Fibroblast of peridontal ligament (primary cell): ENCODE measurements around the gene STUM.

ENCODE experiments used
- DNase-seq: peaks from one replicate; pipeline ENCODE4 v3.0.0-alpha.2; 2010; ENCODE audit errors: extremely low read depth

STUM gene

GRCh38 chr1:226625832-226626576, 77.4 kb downstream of the STUM start:
- DNase-seq: no peak

GRCh38 chr1:226626577-226626956, 78.0 kb downstream of the STUM start:
- peak; percentile 54 for DNase-seq

GRCh38 chr1:226627050-226627755, 78.6 kb downstream of the STUM start:
- no peak for DNase-seq

GRCh38 chr1:226627924-226628611, 79.5 kb downstream of the STUM start:
- DNase-seq: no peak

GRCh38 chr1:226628612-226629155, 80.1 kb downstream of the STUM start:
- DNase-seq: no peak

- no peak for DNase-seq
Measured at GRCh38 chr1:226629210-226629895, 80.8 kb downstream of the STUM start.

DNA sequence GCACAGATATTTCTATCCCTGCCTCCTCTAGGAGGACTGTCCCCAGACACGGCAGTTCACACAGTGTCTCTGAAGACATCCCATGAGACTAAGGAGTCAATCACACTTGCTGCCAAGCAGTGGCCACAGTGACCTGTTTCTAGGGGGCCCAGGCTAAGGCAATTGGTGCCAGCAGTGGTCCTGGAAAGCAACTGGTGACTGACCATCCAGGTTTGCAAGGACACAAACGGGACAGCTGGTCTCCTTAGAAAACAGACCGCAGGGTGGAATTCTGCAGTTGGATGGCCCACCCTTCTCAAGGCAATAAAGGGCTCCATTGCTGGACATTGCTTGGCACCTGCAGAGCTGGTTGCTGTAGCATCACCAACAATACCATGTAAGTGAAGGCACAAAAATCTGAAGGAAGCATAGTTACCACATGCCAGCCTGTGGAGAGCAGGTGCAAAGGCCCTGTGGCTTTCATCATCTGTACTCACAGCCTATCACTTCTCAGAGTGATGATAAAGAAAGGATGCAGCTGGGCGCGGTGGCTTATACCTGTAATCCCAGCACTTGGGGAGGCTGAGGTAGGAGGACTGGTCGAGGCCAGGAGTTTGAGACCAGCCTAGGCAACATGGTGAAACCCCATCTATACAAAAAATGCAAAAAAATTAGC, 81.5 kb downstream of the STUM start:
- no peak for DNase-seq

DNA sequence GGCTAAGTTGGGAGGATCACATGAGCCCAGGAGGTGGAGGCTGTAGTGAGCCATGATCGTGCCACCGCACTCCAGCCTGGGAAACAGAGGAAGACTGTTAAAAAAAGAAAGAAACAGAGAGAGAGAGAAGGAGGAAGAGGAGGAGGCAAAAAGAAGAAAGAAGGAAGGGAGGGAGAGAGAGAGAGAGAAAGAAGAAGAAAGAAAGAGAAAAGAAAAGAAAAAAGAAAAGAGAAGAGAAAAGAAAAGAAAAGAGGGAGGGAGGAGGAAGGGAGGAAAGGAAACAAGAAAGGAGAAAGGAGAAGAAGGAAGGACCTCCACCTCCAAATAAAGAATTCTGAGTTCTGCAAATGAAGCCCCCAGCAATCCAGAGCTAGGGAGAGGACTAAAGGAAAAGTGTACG, 82.0 kb downstream of the STUM start:
- no peak for DNase-seq

DNA sequence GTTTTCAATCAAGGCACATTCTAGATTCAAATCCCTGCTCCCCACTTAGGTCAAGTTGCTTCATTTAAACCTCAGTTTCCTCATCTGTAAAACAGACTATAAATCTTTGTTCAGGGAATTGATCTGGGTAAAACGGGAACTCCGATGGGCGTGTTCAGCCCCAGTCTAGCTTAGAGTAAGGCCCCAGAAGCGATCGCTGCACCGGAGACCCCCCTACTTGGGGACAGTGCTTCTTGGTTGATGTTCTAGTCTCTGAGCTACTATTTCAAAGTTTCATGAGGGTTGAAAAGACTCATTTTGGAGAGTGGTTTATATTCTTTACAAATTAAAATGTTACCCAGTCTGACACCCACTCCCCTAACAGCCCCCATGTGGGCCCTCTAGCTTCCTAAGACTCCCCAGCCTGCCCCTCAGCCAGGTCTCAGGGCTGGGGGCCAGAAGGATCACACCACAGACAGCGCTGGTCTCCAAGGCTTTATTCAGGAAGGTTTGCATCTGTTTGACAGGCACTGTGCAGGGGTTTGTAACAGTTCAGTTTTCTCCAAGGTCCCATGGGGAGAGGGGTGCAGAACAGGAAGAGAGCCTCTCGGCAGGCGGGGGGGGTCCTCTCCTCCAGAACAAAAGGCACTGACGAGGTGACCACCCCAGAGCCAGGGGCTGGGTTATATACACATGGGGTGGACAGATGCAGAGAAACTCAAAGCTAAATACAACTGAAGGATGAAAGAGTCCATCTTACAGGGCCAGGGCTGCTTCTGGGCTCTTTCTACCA, 82.9 kb downstream of the STUM start:
- DNase-seq: no peak

GRCh38 chr1:226632169-226632879, 83.8 kb downstream of the STUM start:
- no peak for DNase-seq

- no peak for DNase-seq
Measured at GRCh38 chr1:226632922-226633351, 84.4 kb downstream of the STUM start.

DNA sequence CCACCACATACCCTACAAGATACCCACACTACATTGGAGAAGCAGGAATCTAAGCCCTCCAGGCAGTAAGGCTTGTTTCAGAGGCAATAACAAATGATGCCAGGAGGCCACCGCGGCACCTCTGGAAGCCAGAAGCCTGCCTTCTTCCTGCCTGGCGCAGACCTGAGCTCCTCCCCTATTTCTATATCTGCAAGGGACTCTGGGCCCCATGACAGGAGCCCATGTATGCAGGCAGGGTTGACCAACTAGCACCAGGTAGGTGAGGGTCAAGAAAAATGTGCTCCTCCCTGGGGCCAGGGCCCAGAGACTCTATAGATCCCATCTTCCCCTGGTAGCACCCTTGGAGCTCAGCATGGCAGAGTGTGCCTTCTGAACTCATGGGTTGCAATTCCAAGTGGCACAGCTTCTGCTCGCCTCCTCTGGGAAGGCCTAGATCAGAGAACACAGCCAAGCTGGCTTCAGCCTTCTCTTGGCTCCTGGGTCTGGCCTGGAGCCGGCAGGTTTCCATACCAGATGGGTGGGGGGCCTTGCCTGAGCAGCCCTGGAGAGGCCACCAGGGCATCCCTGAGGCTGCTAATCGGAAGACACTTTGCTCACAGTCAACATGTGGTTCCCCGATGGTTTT, 85.1 kb downstream of the STUM start:
- no peak for DNase-seq

DNA sequence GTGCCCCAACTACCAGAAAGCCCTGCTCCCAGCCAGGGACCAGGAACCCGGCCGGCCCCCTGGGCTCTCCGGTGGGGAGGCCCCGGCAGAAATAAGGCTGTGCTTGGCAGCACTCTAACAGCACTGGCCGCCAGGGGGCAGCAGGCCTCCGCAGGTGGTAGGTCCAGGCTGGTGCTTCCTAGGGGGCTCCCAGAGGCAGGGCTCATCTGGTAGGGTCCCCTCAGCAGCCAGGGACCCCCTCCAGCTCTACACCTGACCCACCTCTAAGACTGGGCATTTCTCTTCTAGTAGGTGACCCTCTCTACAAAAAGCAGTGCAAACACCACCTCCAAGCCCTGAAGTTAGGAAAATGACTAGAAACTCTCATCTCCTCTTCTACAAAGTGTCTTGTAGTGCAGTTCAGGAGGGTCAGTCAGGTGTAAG, 85.6 kb downstream of the STUM start:
- peak; percentile 63 for DNase-seq

DNA sequence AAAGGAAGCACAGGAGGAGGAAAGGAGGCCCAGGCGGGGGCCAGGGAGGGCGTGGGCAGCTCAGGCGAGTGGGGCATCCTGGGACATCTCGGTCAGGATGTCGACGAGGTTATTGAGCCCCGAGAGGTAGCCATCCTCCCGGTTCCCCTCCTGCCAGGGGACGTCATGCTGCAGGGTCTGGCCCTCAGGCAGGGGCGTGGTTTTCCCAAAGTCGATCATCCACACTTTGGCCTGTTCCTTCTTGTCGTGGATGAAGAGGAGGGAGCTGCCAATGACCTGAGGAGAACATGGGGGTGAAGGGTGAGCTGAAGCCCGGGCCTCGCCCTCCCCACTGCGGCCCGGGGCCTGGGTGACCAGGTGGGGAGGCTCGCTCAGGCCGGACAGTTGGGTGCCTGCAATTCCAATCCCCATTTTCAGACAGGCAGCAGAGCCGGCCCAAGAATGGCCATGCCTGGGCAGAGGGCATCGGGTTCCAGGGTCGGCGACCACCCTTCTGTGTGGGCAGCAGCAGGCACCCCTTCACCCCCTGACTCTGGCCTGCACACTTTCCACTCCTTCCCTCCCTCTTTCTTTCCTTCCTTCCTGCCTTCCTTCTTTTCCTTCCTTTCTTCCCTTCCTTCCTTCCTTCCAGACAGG, 86.2 kb downstream of the STUM start:
- DNase-seq: no peak

DNA sequence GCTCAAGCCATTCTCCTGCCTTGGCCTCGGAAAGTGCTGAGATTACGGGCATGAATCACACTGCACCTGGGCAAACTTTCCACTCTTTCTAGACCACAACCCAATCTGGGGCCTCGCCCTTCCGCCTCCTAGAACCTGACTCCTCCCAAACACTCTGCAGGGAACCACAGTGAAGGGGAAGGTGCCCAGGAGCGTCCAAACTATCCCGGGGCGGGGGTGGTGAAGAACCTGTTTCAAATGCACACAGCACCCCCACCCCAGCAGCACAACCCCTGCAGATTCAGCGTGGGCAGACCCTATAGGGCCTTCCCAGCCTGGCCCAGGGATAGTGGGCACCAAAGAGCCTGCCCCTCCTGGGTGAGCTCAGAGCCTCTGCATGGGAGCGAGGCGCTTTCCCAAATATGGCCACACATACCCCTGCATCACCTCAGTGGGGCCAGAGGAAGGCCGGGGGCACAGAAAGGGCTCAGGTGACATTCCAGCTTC, 86.9 kb downstream of the STUM start:
- DNase-seq: no peak

- DNase-seq: no peak
Measured at GRCh38 chr1:226636847-226637096, 88.2 kb downstream of the STUM start.

DNA sequence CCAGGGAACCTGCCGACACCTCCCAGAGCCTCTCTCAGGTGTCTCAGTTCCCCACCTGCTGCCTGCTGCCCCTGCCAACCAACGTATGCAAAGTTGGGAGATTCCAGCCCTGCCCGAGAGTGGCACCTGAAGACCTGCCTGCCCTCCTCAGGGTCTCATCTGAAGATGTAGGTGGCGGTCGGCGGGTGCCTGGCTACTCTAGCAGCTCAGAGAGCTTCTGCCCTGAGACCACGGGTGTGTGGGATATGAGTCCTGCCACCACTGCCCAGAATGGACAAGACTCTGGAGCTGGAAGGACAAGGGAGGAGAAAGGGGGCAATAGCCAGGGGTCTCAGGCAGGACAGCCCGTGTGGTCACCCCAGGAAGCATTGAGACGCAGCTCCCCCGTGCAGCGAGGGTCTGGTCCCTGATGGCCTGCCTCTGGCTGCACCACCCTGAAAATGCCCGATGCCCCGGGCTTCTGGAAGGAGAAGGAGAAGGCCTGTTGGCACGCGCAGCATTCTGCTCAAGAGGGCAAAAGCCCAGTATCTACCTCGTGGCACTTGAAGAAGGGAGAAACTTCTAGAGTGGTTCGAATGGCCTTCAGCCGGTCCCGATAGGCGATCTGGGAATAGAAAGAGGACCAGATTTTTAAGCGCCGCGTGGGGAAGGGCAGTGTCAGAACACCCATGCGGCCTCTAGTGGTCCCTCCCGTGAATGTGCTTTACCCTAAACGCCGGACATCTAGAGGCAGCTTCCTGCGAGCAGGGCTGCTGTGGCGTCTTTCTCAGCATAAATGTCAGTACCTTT, 88.8 kb downstream of the STUM start:
- DNase-seq: peak; percentile 30

DNA sequence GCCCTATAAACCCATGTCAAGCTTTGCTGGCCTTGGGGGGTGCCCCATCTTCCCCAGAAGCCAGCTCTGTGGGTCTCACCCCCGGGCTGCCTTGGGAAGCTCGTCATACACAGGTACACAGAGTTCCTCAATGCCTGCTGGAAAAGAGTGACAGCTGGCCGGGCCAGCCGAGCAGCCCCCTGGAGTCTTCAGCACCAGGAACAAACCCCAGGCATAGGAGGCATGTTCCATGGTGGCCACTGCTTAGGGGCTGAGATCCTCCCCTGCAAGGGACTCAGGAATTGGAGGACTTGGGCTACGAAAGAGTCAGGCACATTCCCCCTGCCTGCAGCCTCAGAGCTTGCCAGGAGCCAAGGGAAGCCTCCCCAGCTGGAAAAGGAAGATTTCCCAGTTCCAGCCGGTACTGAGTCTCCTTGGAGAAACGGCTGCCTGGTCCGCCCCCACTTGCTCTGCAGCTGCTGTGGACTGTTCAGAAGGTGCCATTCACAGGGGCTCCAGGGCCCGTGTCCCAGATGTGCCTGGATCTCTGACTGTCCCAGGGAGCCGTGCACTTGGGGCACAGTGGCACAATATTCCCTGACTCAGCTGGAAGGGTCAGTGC, 89.5 kb downstream of the STUM start:
- DNase-seq: no peak
